ENCODE results near the gene DUOX2.

- TF ChIP-seq, protein P1, sequence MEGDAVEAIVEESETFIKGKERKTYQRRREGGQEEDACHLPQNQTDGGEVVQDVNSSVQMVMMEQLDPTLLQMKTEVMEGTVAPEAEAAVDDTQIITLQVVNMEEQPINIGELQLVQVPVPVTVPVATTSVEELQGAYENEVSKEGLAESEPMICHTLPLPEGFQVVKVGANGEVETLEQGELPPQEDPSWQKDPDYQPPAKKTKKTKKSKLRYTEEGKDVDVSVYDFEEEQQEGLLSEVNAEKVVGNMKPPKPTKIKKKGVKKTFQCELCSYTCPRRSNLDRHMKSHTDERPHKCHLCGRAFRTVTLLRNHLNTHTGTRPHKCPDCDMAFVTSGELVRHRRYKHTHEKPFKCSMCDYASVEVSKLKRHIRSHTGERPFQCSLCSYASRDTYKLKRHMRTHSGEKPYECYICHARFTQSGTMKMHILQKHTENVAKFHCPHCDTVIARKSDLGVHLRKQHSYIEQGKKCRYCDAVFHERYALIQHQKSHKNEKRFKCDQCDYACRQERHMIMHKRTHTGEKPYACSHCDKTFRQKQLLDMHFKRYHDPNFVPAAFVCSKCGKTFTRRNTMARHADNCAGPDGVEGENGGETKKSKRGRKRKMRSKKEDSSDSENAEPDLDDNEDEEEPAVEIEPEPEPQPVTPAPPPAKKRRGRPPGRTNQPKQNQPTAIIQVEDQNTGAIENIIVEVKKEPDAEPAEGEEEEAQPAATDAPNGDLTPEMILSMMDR (IDR thresholded peaks at IDR 0.05): no peak
- no peak for TF ChIP-seq EP300 (IDR thresholded peaks at IDR 0.05)
These were observed 15.1 kb upstream of the DUOX2 start for GRCh38 chr15:45128971-45129639.

All from upper lobe of left lung (tissue), 4 donors.